Epithelial cell of proximal tubule (primary cell): ENCODE results near the gene SPECC1. TPM values are rescaled to one million over a fixed set of nuclear protein-coding genes. Genes with fewer than 3 reads are reported as not detected.

ENCODE experiments used
- DNase-seq: peaks from one replicate; pipeline ENCODE4 v3.0.0-alpha.2; 2011; ENCODE audit warnings: low read depth
- H3K4me3 ChIP-seq: 2 replicates; pipeline ENCODE4 v1.5.1; 2011; ENCODE audit warnings: low read depth, mild to moderate bottlenecking, low read length
- CTCF ChIP-seq: conservative IDR thresholded peaks from 2 replicates; pipeline ENCODE4 v1.5.1; 2012; ENCODE audit warnings: low read depth, mild to moderate bottlenecking, low read length
- total RNA-seq: library from RNA; depleted of rRNA; stranded (reverse); fragments of >200 nt; gene quantifications from 2 replicates; pipeline ENCODE4 v1.2.3, GENCODE V29; 2015

Gene SPECC1
- total RNA-seq, 1 donor from 2014 or later, result 39.3 TPM

GRCh38 chr17:20142268-20142667 is 133.1 kb downstream of the SPECC1 start:
- no peak overlapping the region for H3K4me3 ChIP-seq
- TF ChIP-seq CTCF, result no peak
- DNase-seq, result no peak

GRCh38 chr17:20143740-20144139 is 134.6 kb downstream of the SPECC1 start:
- no peak for TF ChIP-seq CTCF
- H3K4me3 ChIP-seq, result no peak overlapping the region
- DNase-seq, result no peak

GRCh38 chr17:20145567-20145966 is 136.4 kb downstream of the SPECC1 start:
- H3K4me3 ChIP-seq, result no peak overlapping the region
- TF ChIP-seq CTCF, result no peak
- no peak for DNase-seq

DNA sequence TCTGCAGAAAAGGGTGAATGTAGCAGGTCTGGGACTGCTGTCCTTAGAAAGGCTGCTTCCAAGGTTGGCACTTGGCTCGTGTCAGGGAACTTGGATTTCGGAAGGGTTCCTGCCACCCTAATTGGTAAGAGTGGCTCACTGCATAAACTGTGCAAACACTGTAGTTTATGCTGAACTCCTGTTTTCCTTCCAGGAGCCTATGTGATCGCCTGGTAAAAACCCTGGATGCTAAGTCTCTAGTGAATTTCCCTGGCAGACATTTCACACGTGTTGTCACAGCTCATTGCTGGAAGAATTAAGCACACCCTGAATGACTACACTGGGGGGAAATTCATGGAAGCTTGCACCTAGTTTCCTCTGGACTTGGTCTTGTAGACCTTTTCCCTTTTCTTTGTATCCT is 140.1 kb downstream of the SPECC1 start:
- no peak for DNase-seq
- TF ChIP-seq CTCF, result no peak
- H3K4me3 ChIP-seq, result no peak overlapping the region

GRCh38 chr17:20151174-20151573 is 142.0 kb downstream of the SPECC1 start:
- TF ChIP-seq CTCF, result no peak
- H3K4me3 ChIP-seq, result no peak overlapping the region
- no peak for DNase-seq

DNA sequence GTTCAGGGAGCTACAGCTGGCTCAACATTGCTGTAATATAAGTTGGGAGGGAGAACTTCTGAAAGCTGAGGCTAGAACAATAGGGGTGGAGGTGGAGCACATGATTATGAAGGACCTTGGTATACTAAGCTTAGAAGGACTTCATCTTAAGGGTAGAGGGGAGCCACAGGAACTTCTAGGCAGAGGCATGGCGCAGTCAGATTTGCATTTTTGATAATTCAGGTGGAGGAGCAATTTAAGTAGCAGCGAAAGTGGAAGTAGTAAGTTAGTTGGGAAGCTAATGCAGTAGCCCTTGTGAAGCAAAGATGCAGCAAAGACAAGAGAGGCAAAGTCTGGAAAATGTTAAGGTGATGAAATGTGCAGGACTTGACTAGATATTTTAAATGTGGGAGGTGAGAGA is 144.1 kb downstream of the SPECC1 start:
- no peak overlapping the region for H3K4me3 ChIP-seq
- TF ChIP-seq CTCF, result no peak
- DNase-seq, result no peak

DNA sequence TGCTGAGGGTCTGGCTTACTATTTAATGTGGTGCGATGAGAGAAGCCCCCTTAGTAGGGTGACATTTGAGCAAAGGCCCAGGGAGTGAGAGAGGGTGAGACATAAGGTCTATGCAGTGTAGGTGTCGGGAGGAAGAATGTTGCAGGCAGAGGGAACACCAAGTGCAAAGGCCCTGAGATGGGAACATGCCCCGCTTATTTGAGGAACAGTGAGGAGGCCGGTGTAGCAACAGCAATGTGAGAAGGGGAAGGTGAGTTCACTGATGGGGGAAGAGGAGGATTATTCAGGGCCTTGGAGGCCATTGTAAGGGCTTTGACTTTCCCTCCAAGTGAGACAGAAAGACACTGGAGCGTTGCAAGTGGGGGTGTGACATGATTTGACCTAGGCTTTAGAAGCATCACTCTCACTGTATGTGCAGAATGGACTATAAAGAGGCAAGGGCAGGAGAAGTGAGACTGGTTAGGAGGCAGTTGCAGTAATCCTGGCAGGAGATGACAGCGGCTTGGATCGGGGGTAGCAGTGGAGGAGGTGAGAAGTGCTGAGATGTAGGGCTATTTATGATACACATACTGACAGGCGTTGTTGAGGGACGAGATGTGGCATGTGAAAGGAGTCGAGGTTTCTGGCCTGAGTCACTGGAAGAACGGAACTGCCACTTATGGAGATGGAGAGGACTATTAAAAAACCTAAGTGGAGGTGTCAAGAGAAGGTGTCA is 145.3 kb downstream of the SPECC1 start:
- DNase-seq, result no peak
- no peak for TF ChIP-seq CTCF
- no peak overlapping the region for H3K4me3 ChIP-seq
